Measurements from ENCODE around the gene CTDSPL2. TPM values are rescaled to one million over a fixed set of nuclear protein-coding genes. Genes with fewer than 3 reads are reported as not detected.
"Not testable (repeated sequence)": the region's sequence is repeated elsewhere in the genome, so short reads cannot be mapped to it uniquely, and the experiment has no call there.

Gene CTDSPL2
- total RNA-seq, 1 donor from 2014 or later = 61.7 TPM

GRCh38 chr15:44527241-44527640, 99.8 kb downstream of the CTDSPL2 start:
- TF ChIP-seq CTCF (IDR thresholded peaks at IDR 0.05; ENCODE audit: unreplicated experiment) = no peak
- H3K36me3 Mint-ChIP-seq (ENCODE audit: insufficient read depth) = peaks cover 5% of the 10 kb centered on the region
- no peak overlapping the region for H3K27ac Mint-ChIP-seq
- H3K4me3 Mint-ChIP-seq (ENCODE audit: low read depth) = no peak overlapping the region
- no peak for DNase-seq (ENCODE audit: low spot score, unreplicated experiment)
- no peaks in the 10 kb centered on the region for H3K27me3 Mint-ChIP-seq
- H3K4me1 Mint-ChIP-seq (ENCODE audit: low read depth) = peaks cover 4% of the 10 kb centered on the region
- no peaks in the 10 kb centered on the region for H3K9me3 Mint-ChIP-seq (ENCODE audit: low read depth)

GRCh38 chr15:44529864-44530604, 102.6 kb downstream of the CTDSPL2 start:
- no peak for TF ChIP-seq CTCF (IDR thresholded peaks at IDR 0.05; ENCODE audit: unreplicated experiment)
- Mint-ChIP-seq H3K27ac (peak overlapping the region; percentile 2), H3K4me3 (ENCODE audit: low read depth) (no peak overlapping the region), H3K4me1 (ENCODE audit: low read depth) (peaks cover 4% of the 10 kb centered on the region), H3K36me3 (ENCODE audit: insufficient read depth) (peaks cover 7% of the 10 kb centered on the region), H3K27me3 (no peaks in the 10 kb centered on the region), H3K9me3 (ENCODE audit: low read depth) (no peaks in the 10 kb centered on the region)
- no peak for DNase-seq (ENCODE audit: low spot score, unreplicated experiment)

GRCh38 chr15:44530653-44531052, 103.2 kb downstream of the CTDSPL2 start:
- no peak for TF ChIP-seq CTCF (IDR thresholded peaks at IDR 0.05; ENCODE audit: unreplicated experiment)
- DNase-seq (ENCODE audit: low spot score, unreplicated experiment) = no peak
- Mint-ChIP-seq H3K9me3 (ENCODE audit: low read depth) (no peaks in the 10 kb centered on the region), H3K4me3 (ENCODE audit: low read depth) (no peak overlapping the region), H3K27me3 (no peaks in the 10 kb centered on the region), H3K4me1 (ENCODE audit: low read depth) (peaks cover 6% of the 10 kb centered on the region), H3K36me3 (ENCODE audit: insufficient read depth) (peaks cover 7% of the 10 kb centered on the region), H3K27ac (peak overlapping the region; percentile 61)

- H3K27ac Mint-ChIP-seq = peak overlapping the region; percentile 16
- DNase-seq (ENCODE audit: low spot score, unreplicated experiment); H3K9me3 Mint-ChIP-seq (ENCODE audit: low read depth); H3K27me3 Mint-ChIP-seq; H3K36me3 Mint-ChIP-seq (ENCODE audit: insufficient read depth): not testable (repeated sequence)
- peak overlapping the region; percentile 24 for H3K4me3 Mint-ChIP-seq (ENCODE audit: low read depth)
- peaks cover 11% of the 10 kb centered on the region for H3K4me1 Mint-ChIP-seq (ENCODE audit: low read depth)
These were observed 104.8 kb downstream of the CTDSPL2 start for GRCh38 chr15:44532275-44532674.

- TF ChIP-seq CTCF (IDR thresholded peaks at IDR 0.05; ENCODE audit: unreplicated experiment) = peak; percentile 20
- Mint-ChIP-seq H3K4me3 (ENCODE audit: low read depth) (no peak overlapping the region), H3K27me3 (no peaks in the 10 kb centered on the region), H3K4me1 (ENCODE audit: low read depth) (peaks cover 8% of the 10 kb centered on the region), H3K36me3 (ENCODE audit: insufficient read depth) (peaks cover 7% of the 10 kb centered on the region), H3K27ac (peak overlapping the region; percentile 16), H3K9me3 (ENCODE audit: low read depth) (no peaks in the 10 kb centered on the region)
- DNase-seq (ENCODE audit: low spot score, unreplicated experiment) = no peak
These were observed 105.3 kb downstream of the CTDSPL2 start for GRCh38 chr15:44532689-44533088.

GRCh38 chr15:44535092-44535491, 107.7 kb downstream of the CTDSPL2 start:
- Mint-ChIP-seq H3K4me3 (ENCODE audit: low read depth) (peak overlapping the region; percentile 88), H3K27ac (peak overlapping the region; percentile 88), H3K9me3 (ENCODE audit: low read depth) (no peaks in the 10 kb centered on the region), H3K27me3 (no peaks in the 10 kb centered on the region), H3K4me1 (ENCODE audit: low read depth) (peaks cover 19% of the 10 kb centered on the region), H3K36me3 (ENCODE audit: insufficient read depth) (peaks cover 10% of the 10 kb centered on the region)
- no peak for DNase-seq (ENCODE audit: low spot score, unreplicated experiment)
- TF ChIP-seq CTCF (IDR thresholded peaks at IDR 0.05; ENCODE audit: unreplicated experiment) = no peak
